Daoy (cell line): ENCODE measurements around the gene HADH. TPM values are rescaled to one million over a fixed set of nuclear protein-coding genes. Genes with fewer than 3 reads are reported as not detected.
"Not testable (repeated sequence)": the region's sequence is repeated elsewhere in the genome, so short reads cannot be mapped to it uniquely, and the experiment has no call there.

ENCODE experiments used
- DNase-seq: peaks from one replicate; pipeline ENCODE4 v3.0.0-alpha.2; 2015; ENCODE audit warnings: low read depth
- total RNA-seq: library from RNA; depleted of rRNA; stranded (reverse); fragments of >200 nt; shearing (Covaris generic); gene quantifications from 2 replicates; pipeline ENCODE4 v1.2.3, GENCODE V29; 2014

Gene HADH
- total RNA-seq, 1 experiment from 2014 or later, result 3.8 TPM

GRCh38 chr4:107996949-107997788 is 7.5 kb downstream of the HADH start:
- no peak for DNase-seq

- DNase-seq, result no peak
Observed at GRCh38 chr4:107997794-107998193, 8.1 kb downstream of the HADH start.

- DNase-seq, result no peak
Observed at GRCh38 chr4:107999932-108000539, 10.3 kb downstream of the HADH start.

- no peak for DNase-seq
Observed at GRCh38 chr4:108001540-108002135, 11.9 kb downstream of the HADH start.

GRCh38 chr4:108003982-108004515 is 14.4 kb downstream of the HADH start:
- DNase-seq, result no peak

- no peak for DNase-seq
Observed at GRCh38 chr4:108004646-108005045, 15.0 kb downstream of the HADH start.

- no peak for DNase-seq
Observed at GRCh38 chr4:108005807-108006206, 16.1 kb downstream of the HADH start.

GRCh38 chr4:108006361-108006760 is 16.7 kb downstream of the HADH start:
- DNase-seq, result no peak

GRCh38 chr4:108007984-108008383 is 18.3 kb downstream of the HADH start:
- DNase-seq, result no peak

GRCh38 chr4:108008721-108009120 is 19.0 kb downstream of the HADH start:
- DNase-seq, result no peak

GRCh38 chr4:108010167-108010566 is 20.5 kb downstream of the HADH start:
- DNase-seq, result no peak

GRCh38 chr4:108012382-108012781 is 22.7 kb downstream of the HADH start:
- not testable (repeated sequence) for DNase-seq

- no peak for DNase-seq
Observed at GRCh38 chr4:108013327-108013726, 23.6 kb downstream of the HADH start.

GRCh38 chr4:108013955-108014354 is 24.3 kb downstream of the HADH start:
- no peak for DNase-seq

GRCh38 chr4:108018040-108018883 is 28.6 kb downstream of the HADH start:
- peak; percentile 43 for DNase-seq

GRCh38 chr4:108018884-108019187 is 29.1 kb downstream of the HADH start:
- no peak for DNase-seq

GRCh38 chr4:108024085-108024877 is 34.6 kb downstream of the HADH start:
- DNase-seq, result no peak

GRCh38 chr4:108024878-108025165 is 35.1 kb downstream of the HADH start:
- no peak for DNase-seq

- DNase-seq, result no peak
Observed at GRCh38 chr4:108029016-108029720, 39.5 kb downstream of the HADH start.

GRCh38 chr4:108029731-108030130 is 40.0 kb downstream of the HADH start:
- no peak for DNase-seq

- no peak for DNase-seq
Observed at GRCh38 chr4:108030332-108030731, 40.6 kb downstream of the HADH start.
